GM21381 (cell line): ENCODE data around the gene ATL2.
"Not testable (repeated sequence)": the region's sequence is repeated elsewhere in the genome, so short reads cannot be mapped to it uniquely, and the experiment has no call there.

ENCODE experiments used
- ATAC-seq: cut with Tn5 transposase; IDR thresholded peaks from one replicate; pipeline ENCODE4 v1.9.1; 2021; ENCODE audit warnings: mild to moderate bottlenecking, moderate library complexity; ENCODE audit not compliant: unreplicated experiment

Gene ATL2

GRCh38 chr2:38336621-38337020, 40.5 kb downstream of the ATL2 start:
- ATAC-seq, result no peak

- ATAC-seq, result no peak
Observed at GRCh38 chr2:38330754-38331153, 46.3 kb downstream of the ATL2 start.

GRCh38 chr2:38327580-38327979, 49.5 kb downstream of the ATL2 start:
- ATAC-seq, result no peak

- ATAC-seq, result no peak
Observed at GRCh38 chr2:38323623-38324022, 53.5 kb downstream of the ATL2 start.

GRCh38 chr2:38322224-38322914, 54.7 kb downstream of the ATL2 start:
- no peak for ATAC-seq

- ATAC-seq, result not testable (repeated sequence)
Observed at GRCh38 chr2:38319240-38319639, 57.8 kb downstream of the ATL2 start.

GRCh38 chr2:38317725-38318124, 59.3 kb downstream of the ATL2 start:
- no peak for ATAC-seq

GRCh38 chr2:38315707-38316333, 61.3 kb downstream of the ATL2 start:
- no peak for ATAC-seq

- no peak for ATAC-seq
Observed at GRCh38 chr2:38308821-38309220, 68.3 kb downstream of the ATL2 start.

- ATAC-seq, result peak; percentile 24
Observed at GRCh38 chr2:38301969-38302702, 74.9 kb downstream of the ATL2 start.

GRCh38 chr2:38301340-38301968, 75.6 kb downstream of the ATL2 start:
- ATAC-seq, result peak; percentile 67

- no peak for ATAC-seq
Observed at GRCh38 chr2:38298539-38298938, 78.5 kb downstream of the ATL2 start.

- no peak for ATAC-seq
Observed at GRCh38 chr2:38296197-38296780, 80.8 kb downstream of the ATL2 start.

- ATAC-seq, result no peak
Observed at GRCh38 chr2:38294597-38294996, 82.5 kb downstream of the ATL2 start.

GRCh38 chr2:38293152-38293865, 83.8 kb downstream of the ATL2 start:
- no peak for ATAC-seq

- no peak for ATAC-seq
Observed at GRCh38 chr2:38290332-38290731, 86.7 kb downstream of the ATL2 start.

- ATAC-seq, result no peak
Observed at GRCh38 chr2:38284971-38285370, 92.1 kb downstream of the ATL2 start.

GRCh38 chr2:38281095-38281742, 95.9 kb downstream of the ATL2 start:
- ATAC-seq, result no peak

GRCh38 chr2:38279201-38279600, 97.9 kb downstream of the ATL2 start:
- no peak for ATAC-seq

- not testable (repeated sequence) for ATAC-seq
Observed at GRCh38 chr2:38278117-38278438, 99.0 kb downstream of the ATL2 start.
